Thoracic aorta (tissue), 2 donors: ENCODE data around the gene RNF223. TPM values are rescaled to one million over a fixed set of nuclear protein-coding genes. Genes with fewer than 3 reads are reported as not detected.

Source experiments
- ATAC-seq: fragments of 150-250 bp; one replicate; pipeline ENCODE4 v1.8.0; 2017; ENCODE audit warnings: low read depth; ENCODE audit not compliant: insufficient number of reproducible peaks, low FRiP score
- DNase-seq: peaks from one replicate; pipeline ENCODE4 v3.0.0-alpha.2; 2020; ENCODE audit warnings: low spot score
- H3K27ac ChIP-seq, 2 donors: fragments of 200-600 bp; sonication (generic); 1 replicate in 1 of 2; 2 replicates in 1 of 2; pipeline ENCODE4 v1.5.1; 2016; ENCODE audit warnings: mild to moderate bottlenecking in 2 of 2, moderate library complexity in 2 of 2
- H3K27me3 ChIP-seq: fragments of 200-600 bp; sonication (generic); replicated peaks from 2 replicates; pipeline ENCODE4 v1.6.0; 2016; ENCODE audit warnings: mild to moderate bottlenecking; ENCODE audit not compliant: insufficient read depth
- H3K36me3 ChIP-seq: fragments of 200-600 bp; sonication (generic); one replicate; pipeline ENCODE4 v1.5.1; 2016
- H3K4me1 ChIP-seq, 2 donors: fragments of 200-600 bp; sonication (generic); 1 replicate in 1 of 2; 2 replicates in 1 of 2; pipeline versions ENCODE4 v1.5.1 to v1.6.0; 2016; ENCODE audit warnings: low read depth in 2 of 2, mild to moderate bottlenecking in 1 of 2; ENCODE audit not compliant: control insufficient read depth in 1 of 2
- H3K4me3 ChIP-seq: fragments of 200-600 bp; sonication (generic); 2 replicates; pipeline ENCODE4 v1.5.1; 2016; ENCODE audit warnings: mild to moderate bottlenecking
- H3K9me3 ChIP-seq: fragments of 200-600 bp; sonication (generic); 2 replicates; pipeline ENCODE4 v1.5.1; 2016
- CTCF ChIP-seq: fragments of 200-600 bp; sonication (generic); IDR thresholded peaks from one replicate; pipeline ENCODE4 v1.5.1; 2019; ENCODE audit warnings: antibody characterized with exemption
- total RNA-seq, 2 donors: library from RNA; depleted of rRNA; stranded (reverse); fragments of >200 nt; gene quantifications; one replicate each; pipeline versions ENCODE4 v1.1.0 to v1.2.3, GENCODE V29; 2016

Gene RNF223
- total RNA-seq, 2 donors from 2014 or later: 0.71 TPM; not detected in 1

- Histone ChIP-seq H3K36me3 (no peaks in the 10 kb centered on the region), H3K9me3 (no peaks in the 10 kb centered on the region), H3K4me3 (no peak overlapping the region), H3K27ac (no peak overlapping the region), H3K4me1 (peaks cover 10 to 14% of the 10 kb centered on the region in 2 donors), H3K27me3 (no peaks in the 10 kb centered on the region)
- TF ChIP-seq CTCF: no peak
- ATAC-seq (no peak), DNase-seq (no peak)
Observed at GRCh38 chr1:1043921-1044320, 30.2 kb downstream of the RNF223 start.

GRCh38 chr1:1043411-1043810 lies 30.7 kb downstream of the RNF223 start:
- no peak overlapping the region for H3K27ac ChIP-seq
- no peak overlapping the region for H3K4me3 ChIP-seq
- DNase-seq: no peak
- TF ChIP-seq CTCF: no peak
- H3K36me3 ChIP-seq: no peaks in the 10 kb centered on the region
- ATAC-seq: no peak
- no peaks in the 10 kb centered on the region for H3K27me3 ChIP-seq
- peaks cover 10 to 14% of the 10 kb centered on the region in 2 donors for H3K4me1 ChIP-seq
- H3K9me3 ChIP-seq: no peaks in the 10 kb centered on the region

DNA sequence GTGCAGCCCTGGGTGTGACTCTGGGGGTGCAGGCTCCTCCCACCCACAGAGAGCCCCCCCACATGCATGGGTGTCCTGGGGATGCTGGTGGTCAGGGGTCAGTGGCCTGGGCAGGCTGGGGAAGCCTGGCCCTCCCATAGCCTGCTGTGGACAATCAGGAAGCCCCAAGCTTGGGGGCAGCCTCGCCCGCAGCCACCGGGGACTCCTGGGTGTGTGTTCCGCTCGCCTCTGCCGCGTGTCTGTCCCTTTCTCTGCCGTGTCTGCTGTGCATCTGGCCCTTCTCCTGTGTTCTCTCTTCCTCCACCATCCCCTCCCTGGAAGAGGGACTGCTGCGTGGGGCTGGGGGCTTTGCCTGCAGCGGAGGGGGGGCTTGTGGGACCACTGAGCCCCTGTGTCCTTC lies 31.3 kb downstream of the RNF223 start:
- Histone ChIP-seq H3K36me3 (no peaks in the 10 kb centered on the region), H3K27ac (no peak overlapping the region), H3K4me3 (no peak overlapping the region), H3K27me3 (no peaks in the 10 kb centered on the region), H3K4me1 (peaks cover 10 to 14% of the 10 kb centered on the region in 2 donors), H3K9me3 (no peaks in the 10 kb centered on the region)
- TF ChIP-seq CTCF: no peak
- ATAC-seq (no peak), DNase-seq (no peak)

DNA sequence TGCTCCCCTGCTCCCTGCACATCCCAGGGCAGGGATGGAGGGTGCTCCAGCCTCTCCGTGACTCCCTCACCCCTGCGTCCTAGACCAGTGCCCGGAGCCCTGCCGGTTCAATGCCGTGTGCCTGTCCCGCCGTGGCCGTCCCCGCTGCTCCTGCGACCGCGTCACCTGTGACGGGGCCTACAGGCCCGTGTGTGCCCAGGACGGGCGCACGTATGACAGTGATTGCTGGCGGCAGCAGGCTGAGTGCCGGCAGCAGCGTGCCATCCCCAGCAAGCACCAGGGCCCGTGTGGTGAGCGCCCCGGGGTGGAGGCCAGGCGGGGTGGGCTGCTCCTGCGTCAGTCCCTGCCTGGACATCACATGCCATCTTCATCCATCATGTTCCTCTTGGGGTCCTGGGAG lies 32.2 kb downstream of the RNF223 start:
- H3K27me3 ChIP-seq: no peaks in the 10 kb centered on the region
- DNase-seq: no peak
- H3K9me3 ChIP-seq: no peaks in the 10 kb centered on the region
- H3K4me1 ChIP-seq: peaks cover 10 to 14% of the 10 kb centered on the region in 2 donors
- no peaks in the 10 kb centered on the region for H3K36me3 ChIP-seq
- no peak overlapping the region for H3K4me3 ChIP-seq
- ATAC-seq: no peak
- TF ChIP-seq CTCF: no peak
- no peak overlapping the region for H3K27ac ChIP-seq

DNA sequence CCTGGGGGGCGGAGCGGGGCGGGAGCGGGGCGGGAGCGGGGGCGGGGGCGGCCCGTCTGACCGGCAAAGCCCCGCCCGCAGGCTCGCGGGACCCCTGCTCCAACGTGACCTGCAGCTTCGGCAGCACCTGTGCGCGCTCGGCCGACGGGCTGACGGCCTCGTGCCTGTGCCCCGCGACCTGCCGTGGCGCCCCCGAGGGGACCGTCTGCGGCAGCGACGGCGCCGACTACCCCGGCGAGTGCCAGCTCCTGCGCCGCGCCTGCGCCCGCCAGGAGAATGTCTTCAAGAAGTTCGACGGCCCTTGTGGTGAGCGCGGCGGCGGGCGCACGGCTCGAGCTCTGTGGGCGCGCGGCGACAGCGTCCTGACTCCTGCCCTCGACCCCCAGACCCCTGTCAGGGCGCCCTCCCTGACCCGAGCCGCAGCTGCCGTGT lies 33.0 kb downstream of the RNF223 start:
- Histone ChIP-seq H3K27me3 (no peaks in the 10 kb centered on the region), H3K36me3 (no peaks in the 10 kb centered on the region), H3K27ac (no peak overlapping the region), H3K4me1 (peaks cover 10 to 14% of the 10 kb centered on the region in 2 donors), H3K4me3 (no peak overlapping the region), H3K9me3 (no peaks in the 10 kb centered on the region)
- no peak for TF ChIP-seq CTCF
- no peak for ATAC-seq
- no peak for DNase-seq
